Spleen (tissue), 11 donors: Measurements from ENCODE around the gene ABCD2. TPM values are rescaled to one million over a fixed set of nuclear protein-coding genes. Genes with fewer than 3 reads are reported as not detected.

Source experiments
- DNase-seq: peaks from one replicate; pipeline ENCODE4 v3.0.0-alpha.2; 2020
- H3K27ac ChIP-seq, 8 donors: fragments of 200-600 bp; sonication (generic) in 7 of 8; 1 replicate in 4 of 8; 2 replicates in 4 of 8; pipeline versions ENCODE4 v1.5.0 to v1.8.0; 2016 to 2021; ENCODE audit warnings: inconsistent platforms in 4 of 8, mild to moderate bottlenecking in 4 of 8, moderate library complexity in 1 of 8
- H3K27me3 ChIP-seq, 7 donors: fragments of 200-600 bp; sonication (generic) in 6 of 7; replicated peaks in 1 of 7; 1 replicate in 4 of 7; 2 replicates in 3 of 7; pipeline versions ENCODE4 v1.5.0 to v1.8.0; 2016 to 2021; ENCODE audit warnings: inconsistent platforms in 3 of 7, mild to moderate bottlenecking in 1 of 7
- H3K36me3 ChIP-seq, 6 donors: fragments of 200-600 bp; sonication (generic) in 5 of 6; 1 replicate in 4 of 6; 2 replicates in 2 of 6; pipeline versions ENCODE4 v1.5.0 to v1.8.0; 2016 to 2021; ENCODE audit warnings: inconsistent platforms in 2 of 6
- H3K4me1 ChIP-seq, 6 donors: fragments of 200-600 bp; sonication (generic) in 5 of 6; 1 replicate in 3 of 6; 2 replicates in 3 of 6; pipeline versions ENCODE4 v1.5.0 to v1.8.0; 2016 to 2021; ENCODE audit warnings: inconsistent platforms in 3 of 6
- H3K4me3 ChIP-seq, 8 donors: fragments of 200-600 bp; sonication (generic) in 7 of 8; 1 replicate in 4 of 8; 2 replicates in 4 of 8; pipeline versions ENCODE4 v1.5.0 to v1.8.0; 2016 to 2021; ENCODE audit warnings: inconsistent platforms in 4 of 8, mild to moderate bottlenecking in 4 of 8, moderate library complexity in 2 of 8
- H3K9me3 ChIP-seq, 8 donors: fragments of 200-600 bp; sonication (generic) in 7 of 8; 1 replicate in 4 of 8; 2 replicates in 4 of 8; pipeline versions ENCODE4 v1.5.0 to v1.8.0; 2016 to 2021; ENCODE audit warnings: inconsistent platforms in 4 of 8
- POLR2A ChIP-seq, 3 donors: fragments of 450-650 bp; IDR thresholded peaks; one replicate each; pipeline ENCODE4 v1.5.1; 2017; ENCODE audit warnings: antibody characterized with exemption in 3 of 3, mild to moderate bottlenecking in 1 of 3
- POLR2AphosphoS5 ChIP-seq, 3 donors: sonication (generic); formaldehyde crosslinking; IDR thresholded peaks; one replicate each; pipeline ENCODE4 v1.5.1; 2017; ENCODE audit warnings: antibody characterized with exemption in 3 of 3
- WGBS, 5 donors: extraction: QIAGEN DNeasy Blood & Tissue Kit in 3 of 5; methylation state at CpG; one replicate each; pipeline versions ENCODE4 v1.1.5 to v1.1.7; 2013 to 2018; 5-methylcytosine and 5-hydroxymethylcytosine counted together
- intact Hi-C: fragments of 100-400 bp; cut with DNase I; formaldehyde crosslinking; loops from one replicate; pipeline ENCODE4 v1.15.0; 2023; ENCODE audit warnings: low total_unique reads
- polyA plus RNA-seq, 3 donors: library from polyadenylated mRNA; stranded (reverse); fragments of 200-250 nt; gene quantifications; one replicate each; pipeline ENCODE4 v1.2.1, GENCODE V29; 2013
- total RNA-seq, 7 donors: library from RNA; depleted of rRNA in 3 of 7; stranded (reverse); fragments of >200 nt in 3 of 7; fragmentation: NEBNext Ultra II Directional in 4 of 7; extraction: Animal tissue kit (Norgen Biotek cat#: 25700) in 4 of 7; gene quantifications; one replicate each; pipeline versions ENCODE4 v1.1.0 to v1.2.1, GENCODE V29; 2016 to 2021
- TF ChIP-seq, protein P1 (sequence below), 11 experiments: fragments of 200-600 bp in 7 of 11; fragments of 450-650 bp in 4 of 11; sonication (generic) in 4 of 11; IDR thresholded peaks in 8 of 11; conservative IDR thresholded peaks in 3 of 11; 1 replicate in 7 of 11; 2 replicates in 4 of 11; pipeline versions ENCODE4 v1.4.0 to v1.8.0; 2016 to 2021; ENCODE audit warnings: antibody characterized with exemption in 11 of 11, inconsistent platforms in 4 of 11, mild to moderate bottlenecking in 1 of 11
- donor health status: healthy with polysubstance abuse.
- donor health status: DM: no; HTN: no; CAD: no; lungs with moderate emphysema.
- donor health status: DM: no; HTN: no; CAD: no.
- donor health status: Bipolar disorder and iron deficiency.
- donor health status: healthy.
- donor health status: DM: no; HTN: no; CAD: no.
- donor health status: DM: yes; HTN: yes; CAD: no.

ABCD2 gene
- total and polyA plus RNA-seq, 10 donors: 0.38 to 3.4 (median 2.0) TPM

DNA sequence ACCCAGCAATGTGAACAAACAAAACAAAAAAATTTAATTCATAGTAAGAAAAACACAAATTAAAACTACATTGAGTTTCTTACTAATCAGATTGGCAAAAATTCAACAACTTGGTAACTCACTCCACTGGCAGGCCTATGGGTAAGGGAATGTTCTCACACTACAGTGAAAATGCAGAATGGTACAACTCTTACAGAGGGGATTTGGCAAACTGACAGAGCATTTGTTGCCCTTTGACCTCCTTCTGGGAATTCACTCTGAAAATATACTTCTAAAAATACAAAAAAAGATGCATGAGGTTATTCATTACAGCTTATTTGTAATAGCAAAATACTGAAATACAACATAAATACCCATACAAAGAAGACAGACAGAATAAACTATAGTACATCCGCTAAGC, 32.8 kb downstream of the ABCD2 start:
- peaks cover 0 to 15% (median 0%) of the 10 kb centered on the region in 6 donors for H3K36me3 ChIP-seq
- no peak overlapping the region for H3K4me3 ChIP-seq
- intact Hi-C loops: no loop called here
- peaks cover 0 to 12% (median 0%) of the 10 kb centered on the region in 6 donors for H3K4me1 ChIP-seq
- H3K27ac ChIP-seq: no peak overlapping the region
- H3K27me3 ChIP-seq: no peaks in the 10 kb centered on the region
- no peaks in the 10 kb centered on the region for H3K9me3 ChIP-seq
- no peak for TF ChIP-seq POLR2A (IDR thresholded peaks at IDR 0.05)
- TF ChIP-seq POLR2AphosphoS5 (IDR thresholded peaks at IDR 0.05): no peak
- TF ChIP-seq, protein P1, sequence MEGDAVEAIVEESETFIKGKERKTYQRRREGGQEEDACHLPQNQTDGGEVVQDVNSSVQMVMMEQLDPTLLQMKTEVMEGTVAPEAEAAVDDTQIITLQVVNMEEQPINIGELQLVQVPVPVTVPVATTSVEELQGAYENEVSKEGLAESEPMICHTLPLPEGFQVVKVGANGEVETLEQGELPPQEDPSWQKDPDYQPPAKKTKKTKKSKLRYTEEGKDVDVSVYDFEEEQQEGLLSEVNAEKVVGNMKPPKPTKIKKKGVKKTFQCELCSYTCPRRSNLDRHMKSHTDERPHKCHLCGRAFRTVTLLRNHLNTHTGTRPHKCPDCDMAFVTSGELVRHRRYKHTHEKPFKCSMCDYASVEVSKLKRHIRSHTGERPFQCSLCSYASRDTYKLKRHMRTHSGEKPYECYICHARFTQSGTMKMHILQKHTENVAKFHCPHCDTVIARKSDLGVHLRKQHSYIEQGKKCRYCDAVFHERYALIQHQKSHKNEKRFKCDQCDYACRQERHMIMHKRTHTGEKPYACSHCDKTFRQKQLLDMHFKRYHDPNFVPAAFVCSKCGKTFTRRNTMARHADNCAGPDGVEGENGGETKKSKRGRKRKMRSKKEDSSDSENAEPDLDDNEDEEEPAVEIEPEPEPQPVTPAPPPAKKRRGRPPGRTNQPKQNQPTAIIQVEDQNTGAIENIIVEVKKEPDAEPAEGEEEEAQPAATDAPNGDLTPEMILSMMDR (IDR thresholded peaks at IDR 0.05 in 8 of 11, conservative IDR thresholded peaks at IDR 0.05 in 3 of 11): no peak
- DNase-seq: no peak
- 82 to 95% (median 86%) methylated on average over 1 of the region's 1 CpG for WGBS, 5 donors

DNA sequence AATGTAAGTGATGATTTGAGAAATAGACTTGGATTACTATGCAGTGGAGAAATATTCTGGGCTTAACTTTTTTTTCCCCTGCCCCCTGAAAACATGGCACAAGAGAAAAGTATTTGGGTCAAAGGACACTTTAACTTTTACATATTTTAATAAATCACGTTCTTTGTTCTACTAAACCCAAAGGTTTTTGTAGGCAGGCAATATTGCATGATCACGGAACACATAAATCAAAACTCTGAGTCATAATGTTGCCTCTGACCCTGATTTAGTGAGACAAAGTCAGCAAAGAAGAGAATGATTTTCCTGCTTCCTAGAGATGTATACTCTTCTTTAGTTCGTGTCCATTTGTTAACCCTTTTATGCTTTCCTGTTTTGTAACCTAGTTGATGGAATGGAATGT, 38.0 kb downstream of the ABCD2 start:
- intact Hi-C loops: no loop called here
- H3K27ac ChIP-seq: no peak overlapping the region
- H3K4me1 ChIP-seq: no peaks in the 10 kb centered on the region
- TF ChIP-seq POLR2AphosphoS5 (IDR thresholded peaks at IDR 0.05) (no peak), POLR2A (IDR thresholded peaks at IDR 0.05) (no peak)
- TF ChIP-seq, protein P1 (IDR thresholded peaks at IDR 0.05 in 8 of 11, conservative IDR thresholded peaks at IDR 0.05 in 3 of 11): no peak
- no peaks in the 10 kb centered on the region for H3K27me3 ChIP-seq
- 31 to 61% (median 45%) methylated on average over 3 of the region's 3 CpGs for WGBS, 5 donors
- no peak for DNase-seq
- no peak overlapping the region for H3K4me3 ChIP-seq
- H3K36me3 ChIP-seq: peaks cover 0 to 24% (median 0%) of the 10 kb centered on the region in 6 donors
- H3K9me3 ChIP-seq: no peaks in the 10 kb centered on the region

DNA sequence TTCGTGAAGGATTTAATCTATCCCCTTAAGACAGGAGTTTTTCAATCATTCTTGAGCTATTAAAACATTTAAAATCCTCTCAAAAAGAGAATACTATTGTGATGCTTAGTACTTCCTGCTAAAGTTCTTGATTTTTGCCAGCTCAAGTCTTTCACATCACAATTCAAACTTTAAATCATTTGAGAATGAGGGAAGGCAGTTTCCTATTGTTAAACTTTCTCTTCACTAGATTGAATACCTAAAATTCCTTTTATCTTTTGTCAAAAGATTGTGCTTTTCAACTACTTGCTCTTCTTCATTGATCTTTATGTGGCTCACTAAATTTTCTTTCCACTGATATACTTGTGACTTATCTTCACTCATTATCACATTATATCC, 44.1 kb downstream of the ABCD2 start:
- Histone ChIP-seq H3K27me3 (no peaks in the 10 kb centered on the region), H3K4me3 (no peak overlapping the region), H3K4me1 (no peaks in the 10 kb centered on the region), H3K9me3 (no peaks in the 10 kb centered on the region), H3K36me3 (peaks cover 0 to 17% (median 0%) of the 10 kb centered on the region in 6 donors), H3K27ac (no peak overlapping the region)
- intact Hi-C loops: no loop called here
- 52 to 70% (median 62%) methylated on average over 1 of the region's 1 CpG for WGBS, 5 donors
- no peak for DNase-seq
- TF ChIP-seq POLR2AphosphoS5 (IDR thresholded peaks at IDR 0.05) (no peak), POLR2A (IDR thresholded peaks at IDR 0.05) (no peak)
- TF ChIP-seq, protein P1 (IDR thresholded peaks at IDR 0.05 in 8 of 11, conservative IDR thresholded peaks at IDR 0.05 in 3 of 11): no peak

DNA sequence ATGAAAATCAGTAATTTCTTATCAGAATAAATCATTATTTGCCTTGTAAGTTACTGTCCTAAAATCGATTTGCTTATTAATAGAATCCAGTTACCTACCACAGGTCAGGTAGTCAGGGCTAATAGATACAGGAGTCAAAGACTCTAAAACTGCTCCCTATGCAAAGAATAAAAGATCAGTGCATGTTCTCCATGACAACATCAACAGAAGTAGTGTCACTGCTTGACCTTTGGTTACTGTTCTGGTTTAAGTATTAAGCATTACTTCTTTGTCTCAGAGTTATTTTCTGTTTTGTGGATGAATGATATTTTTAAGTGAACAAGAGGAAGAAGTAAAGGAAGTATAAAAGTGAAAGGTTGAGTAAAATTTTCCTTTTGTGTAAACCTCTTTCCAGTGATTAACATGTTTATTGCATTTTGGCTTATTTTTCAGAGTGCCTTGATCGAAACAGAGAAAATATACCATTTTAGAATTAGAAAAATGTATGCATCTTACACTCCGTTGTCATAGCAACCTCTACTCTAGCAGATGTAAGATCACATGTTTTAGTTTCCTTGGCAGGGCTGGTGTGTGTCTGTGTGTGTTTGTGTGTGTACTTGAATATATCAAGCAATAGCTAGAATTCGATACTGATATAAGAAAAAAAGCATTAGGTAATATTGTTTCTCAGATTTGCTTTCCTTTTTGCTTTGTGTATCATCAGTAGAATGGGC, 44.7 kb downstream of the ABCD2 start:
- intact Hi-C loops: no loop called here

More for the DNA sequence above, 44.7 kb downstream of the ABCD2 start:
- Histone ChIP-seq H3K27me3 (no peaks in the 10 kb centered on the region), H3K4me1 (no peaks in the 10 kb centered on the region), H3K9me3 (peaks cover 0 to under 1% (median 0%) of the 10 kb centered on the region in 8 donors), H3K36me3 (peaks cover 0 to 23% (median 0%) of the 10 kb centered on the region in 6 donors), H3K4me3 (no peak overlapping the region), H3K27ac (no peak overlapping the region)
- no peak for DNase-seq
- no peak for TF ChIP-seq POLR2A (IDR thresholded peaks at IDR 0.05)
- TF ChIP-seq, protein P1 (IDR thresholded peaks at IDR 0.05 in 8 of 11, conservative IDR thresholded peaks at IDR 0.05 in 3 of 11): no peak
- 72 to 78% (median 76%) methylated on average over 4 of the region's 4 CpGs for WGBS, 5 donors
